IPS-18a (cell line): ENCODE data around the gene ACTL8.

Source experiments
- H3K27ac ChIP-seq: one replicate; pipeline ENCODE4 v1.5.1; 2013; ENCODE audit warnings: low read length
- H3K27me3 ChIP-seq: one replicate; pipeline ENCODE4 v1.6.1; 2013; ENCODE audit warnings: mild to moderate bottlenecking, low read length; ENCODE audit not compliant: control insufficient read depth, insufficient read depth
- H3K36me3 ChIP-seq: one replicate; pipeline ENCODE4 v1.6.1; 2013; ENCODE audit warnings: low read depth, low read length; ENCODE audit not compliant: control insufficient read depth
- H3K4me1 ChIP-seq: one replicate; pipeline ENCODE4 v1.6.1; 2013; ENCODE audit warnings: low read depth, low read length; ENCODE audit not compliant: control insufficient read depth
- H3K4me3 ChIP-seq: one replicate; pipeline ENCODE4 v1.5.1; 2013; ENCODE audit warnings: low read length
- H3K9ac ChIP-seq: one replicate; pipeline ENCODE4 v1.6.1; 2013; ENCODE audit warnings: mild to moderate bottlenecking, low read length, moderate library complexity
- H3K9me3 ChIP-seq: one replicate; pipeline ENCODE4 v1.6.1; 2013; ENCODE audit warnings: low read depth, low read length; ENCODE audit not compliant: control insufficient read depth

ACTL8 gene

DNA sequence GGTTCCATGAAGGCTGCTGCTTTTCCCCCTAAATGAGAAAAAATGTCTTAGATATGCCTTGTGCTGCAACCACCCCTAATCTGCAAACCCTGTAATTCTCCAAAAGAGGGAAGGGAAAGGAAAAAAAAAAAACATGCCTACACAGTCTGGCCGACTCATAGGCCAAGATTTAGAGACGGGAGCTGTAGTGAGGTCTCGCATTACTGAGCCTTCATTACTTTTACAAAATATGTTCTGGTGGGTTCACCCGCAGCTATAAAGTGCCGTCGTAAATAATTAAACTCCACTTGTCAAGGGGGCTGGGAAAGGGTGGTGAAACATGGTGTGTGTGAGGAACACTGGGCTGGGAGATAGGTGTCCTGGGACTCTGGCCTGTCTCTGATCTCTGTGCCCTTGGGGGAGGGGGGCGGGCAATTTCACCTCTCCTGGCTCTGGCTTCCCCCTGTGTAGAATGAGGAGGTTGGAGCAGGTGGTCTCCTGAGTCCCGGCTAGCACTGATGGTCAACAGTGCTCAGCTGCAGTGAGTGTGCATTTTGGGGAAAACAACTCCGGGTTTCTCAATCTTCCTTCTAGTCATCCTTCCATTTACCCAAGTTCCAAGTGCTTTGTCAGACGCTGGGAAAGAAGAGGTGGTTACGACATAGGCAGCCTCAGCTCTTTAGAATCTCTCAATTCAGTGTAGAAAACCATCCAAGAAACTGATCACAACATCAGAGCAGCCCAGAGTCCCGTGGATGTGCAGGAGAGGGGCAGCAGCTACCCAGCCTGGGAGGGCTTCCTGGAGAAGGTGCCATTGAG is 82.3 kb downstream of the ACTL8 start:
- Histone ChIP-seq H3K4me1 (no peaks in the 10 kb centered on the region), H3K9ac (no peak overlapping the region), H3K4me3 (no peak overlapping the region), H3K9me3 (no peaks in the 10 kb centered on the region), H3K27ac (no peak overlapping the region), H3K36me3 (no peaks in the 10 kb centered on the region), H3K27me3 (no peaks in the 10 kb centered on the region)

DNA sequence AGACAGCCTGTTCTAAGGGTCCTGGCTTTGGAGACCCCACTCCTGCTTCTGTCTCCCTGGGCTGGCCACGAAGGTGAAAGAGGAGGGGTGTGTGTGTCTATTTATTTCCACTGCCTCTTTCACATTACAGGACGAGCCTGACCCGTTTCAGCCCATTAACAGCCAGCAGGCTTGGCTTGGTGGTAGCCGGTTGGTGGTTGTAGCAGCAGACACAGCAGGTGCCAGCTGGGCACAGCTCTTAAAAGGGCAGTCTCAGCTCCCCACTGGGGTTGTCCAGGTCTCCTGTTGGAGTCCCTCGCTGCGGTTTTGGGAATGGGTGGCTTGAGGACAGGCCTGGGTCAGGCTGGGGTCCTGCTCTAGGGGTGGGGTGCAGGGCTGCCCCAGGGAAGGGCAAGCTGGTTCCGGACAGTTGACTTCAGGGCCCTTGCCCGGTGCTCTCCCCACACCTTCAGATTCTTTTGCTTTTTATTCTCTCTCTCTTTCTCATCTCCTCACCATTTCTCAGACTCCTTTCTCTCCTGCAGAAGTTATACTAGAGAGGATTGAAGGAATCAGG is 84.6 kb downstream of the ACTL8 start:
- H3K9me3 ChIP-seq = no peaks in the 10 kb centered on the region
- no peak overlapping the region for H3K9ac ChIP-seq
- H3K27ac ChIP-seq = no peak overlapping the region
- H3K4me3 ChIP-seq = no peak overlapping the region
- no peaks in the 10 kb centered on the region for H3K27me3 ChIP-seq
- no peaks in the 10 kb centered on the region for H3K36me3 ChIP-seq
- H3K4me1 ChIP-seq = no peaks in the 10 kb centered on the region

DNA sequence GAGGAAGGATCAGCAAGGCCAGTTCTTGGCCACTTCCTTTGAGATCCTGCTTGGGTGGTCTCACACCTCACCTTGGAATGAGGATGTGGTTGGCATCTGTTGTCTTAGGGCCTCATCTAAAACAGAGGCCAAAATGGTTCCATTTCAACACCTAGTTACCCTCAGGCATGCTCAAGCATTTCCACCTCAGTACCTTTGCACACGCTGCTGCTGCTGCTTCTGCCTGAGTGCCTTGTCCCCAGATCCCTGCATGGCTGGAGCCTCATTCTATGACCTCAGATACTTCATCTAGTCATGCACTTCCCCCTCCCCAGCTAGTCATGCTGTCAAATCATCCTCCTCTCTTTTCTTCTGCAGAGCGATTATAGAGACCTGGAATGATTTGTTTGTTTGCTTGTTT is 86.8 kb downstream of the ACTL8 start:
- no peaks in the 10 kb centered on the region for H3K36me3 ChIP-seq
- no peaks in the 10 kb centered on the region for H3K9me3 ChIP-seq
- no peak overlapping the region for H3K9ac ChIP-seq
- no peak overlapping the region for H3K4me3 ChIP-seq
- no peak overlapping the region for H3K27ac ChIP-seq
- no peaks in the 10 kb centered on the region for H3K27me3 ChIP-seq
- H3K4me1 ChIP-seq = no peaks in the 10 kb centered on the region

DNA sequence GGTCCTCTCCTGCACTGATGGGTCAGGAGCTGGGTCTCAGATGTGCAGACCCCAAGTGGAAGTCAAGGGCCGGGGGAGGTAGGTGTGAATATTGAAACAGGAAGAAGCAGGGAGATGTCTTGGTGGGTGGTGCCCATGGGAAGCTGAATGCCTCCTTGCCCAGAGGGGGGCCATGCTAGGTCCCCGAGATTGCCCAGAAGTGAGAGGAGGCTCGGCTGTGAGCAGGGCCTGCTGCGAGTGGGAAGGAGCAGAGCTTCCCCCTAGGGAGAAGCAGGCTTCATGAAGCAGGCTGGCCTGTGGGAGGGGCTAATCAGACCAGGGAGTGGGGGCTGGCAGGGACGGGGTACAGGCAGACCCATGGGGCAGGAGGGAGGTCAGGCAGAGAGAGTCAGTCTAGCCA is 87.6 kb downstream of the ACTL8 start:
- no peak overlapping the region for H3K4me3 ChIP-seq
- no peaks in the 10 kb centered on the region for H3K27me3 ChIP-seq
- H3K4me1 ChIP-seq = no peaks in the 10 kb centered on the region
- no peak overlapping the region for H3K27ac ChIP-seq
- H3K36me3 ChIP-seq = no peaks in the 10 kb centered on the region
- H3K9ac ChIP-seq = no peak overlapping the region
- H3K9me3 ChIP-seq = no peaks in the 10 kb centered on the region

DNA sequence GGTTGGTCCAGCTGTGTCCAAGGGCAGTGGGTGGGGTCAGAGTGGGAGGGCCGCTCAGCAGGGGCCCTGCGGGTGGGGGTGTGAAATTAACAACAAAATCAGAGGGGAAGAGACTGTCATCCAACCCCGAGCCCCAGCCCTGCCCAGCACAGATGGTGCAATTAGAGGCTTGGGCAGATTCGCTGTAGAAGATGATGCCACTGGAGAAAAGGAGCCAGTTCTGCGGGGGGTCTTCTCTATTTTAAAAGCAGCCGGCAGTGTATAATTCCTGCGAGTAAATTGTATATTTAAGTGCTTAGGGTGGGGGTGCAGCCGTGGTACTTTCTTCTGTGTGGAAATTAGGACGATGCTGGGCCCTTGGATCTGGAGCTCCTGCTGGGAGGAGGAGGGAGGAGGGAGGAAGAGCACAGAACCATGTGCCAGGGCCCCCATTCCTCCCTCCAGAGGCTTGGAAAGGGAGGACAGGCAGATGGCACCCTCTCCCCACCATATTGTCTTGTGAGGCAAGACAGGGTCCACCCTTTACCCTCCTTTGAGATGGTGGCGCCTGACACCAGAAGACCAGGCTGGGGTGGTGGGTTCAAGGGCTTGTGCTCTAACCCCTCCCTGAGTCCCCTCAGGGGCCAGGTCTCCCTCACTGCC is 89.2 kb downstream of the ACTL8 start:
- Histone ChIP-seq H3K9ac (no peak overlapping the region), H3K4me1 (no peaks in the 10 kb centered on the region), H3K4me3 (no peak overlapping the region), H3K36me3 (no peaks in the 10 kb centered on the region), H3K27ac (no peak overlapping the region), H3K27me3 (no peaks in the 10 kb centered on the region), H3K9me3 (no peaks in the 10 kb centered on the region)

DNA sequence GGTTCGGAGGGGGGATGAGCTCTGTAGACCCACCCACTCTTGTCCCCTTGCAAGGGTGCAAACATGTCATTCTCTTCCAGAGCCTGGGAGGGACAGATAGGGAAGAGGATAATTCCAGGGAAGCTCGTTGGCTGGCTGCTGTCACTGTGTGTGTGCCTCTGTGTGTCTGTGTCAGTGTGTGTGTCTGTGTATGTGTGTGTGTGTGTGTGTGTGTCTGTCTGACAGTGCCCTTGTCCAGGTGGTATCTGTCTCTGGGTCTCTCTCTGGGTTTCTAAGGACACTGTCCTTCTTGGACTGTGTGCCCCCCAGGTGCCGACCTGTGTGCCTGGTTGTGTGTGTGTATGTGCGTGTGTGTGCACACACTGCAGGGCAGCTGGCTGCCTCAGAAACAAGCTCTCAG is 90.5 kb downstream of the ACTL8 start:
- no peaks in the 10 kb centered on the region for H3K27me3 ChIP-seq
- H3K4me3 ChIP-seq = no peak overlapping the region
- H3K9ac ChIP-seq = no peak overlapping the region
- no peaks in the 10 kb centered on the region for H3K36me3 ChIP-seq
- no peak overlapping the region for H3K27ac ChIP-seq
- no peaks in the 10 kb centered on the region for H3K9me3 ChIP-seq
- no peaks in the 10 kb centered on the region for H3K4me1 ChIP-seq

DNA sequence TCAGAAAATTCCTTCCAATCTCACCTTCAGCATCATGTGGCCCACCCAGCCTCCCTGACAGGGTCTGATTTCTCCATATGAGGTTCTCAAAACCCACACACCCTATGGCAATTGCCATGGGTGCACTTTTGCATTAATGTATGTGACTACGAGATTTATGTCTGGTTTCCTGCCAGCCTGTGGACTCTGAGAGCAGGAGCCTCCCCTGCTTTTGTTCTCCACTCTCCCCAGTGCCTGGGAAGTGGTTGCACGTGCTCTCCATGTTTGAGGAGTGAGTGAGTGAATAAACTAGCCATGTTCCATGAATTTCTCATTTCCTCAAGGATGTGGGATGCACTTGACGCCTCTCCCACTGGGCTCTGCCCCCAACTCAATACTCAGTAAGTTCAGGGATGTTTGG is 91.2 kb downstream of the ACTL8 start:
- Histone ChIP-seq H3K27me3 (no peaks in the 10 kb centered on the region), H3K4me3 (no peak overlapping the region), H3K36me3 (no peaks in the 10 kb centered on the region), H3K4me1 (no peaks in the 10 kb centered on the region), H3K9ac (no peak overlapping the region), H3K9me3 (no peaks in the 10 kb centered on the region), H3K27ac (no peak overlapping the region)

DNA sequence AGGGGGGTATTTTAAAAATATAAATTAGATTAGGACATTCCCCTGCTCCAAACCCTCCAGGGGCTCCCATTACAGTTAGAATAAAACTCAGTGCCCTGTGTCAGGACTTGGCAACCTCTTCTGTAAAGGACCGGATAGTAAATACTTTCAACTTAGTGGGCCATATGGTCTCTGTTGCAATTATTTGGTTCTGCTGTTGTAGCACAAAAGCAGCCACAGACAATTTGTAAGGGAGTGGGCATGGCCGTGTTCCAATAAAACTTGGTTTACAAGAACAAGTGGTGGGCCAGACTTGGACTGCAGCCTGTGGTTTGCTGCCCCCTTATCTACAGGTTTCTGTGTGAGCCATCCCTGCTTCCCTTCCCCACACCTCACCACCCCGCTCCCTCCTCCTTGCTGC is 92.0 kb downstream of the ACTL8 start:
- Histone ChIP-seq H3K27me3 (no peaks in the 10 kb centered on the region), H3K9me3 (no peaks in the 10 kb centered on the region), H3K36me3 (no peaks in the 10 kb centered on the region), H3K9ac (no peak overlapping the region), H3K4me1 (no peaks in the 10 kb centered on the region), H3K27ac (no peak overlapping the region), H3K4me3 (no peak overlapping the region)

DNA sequence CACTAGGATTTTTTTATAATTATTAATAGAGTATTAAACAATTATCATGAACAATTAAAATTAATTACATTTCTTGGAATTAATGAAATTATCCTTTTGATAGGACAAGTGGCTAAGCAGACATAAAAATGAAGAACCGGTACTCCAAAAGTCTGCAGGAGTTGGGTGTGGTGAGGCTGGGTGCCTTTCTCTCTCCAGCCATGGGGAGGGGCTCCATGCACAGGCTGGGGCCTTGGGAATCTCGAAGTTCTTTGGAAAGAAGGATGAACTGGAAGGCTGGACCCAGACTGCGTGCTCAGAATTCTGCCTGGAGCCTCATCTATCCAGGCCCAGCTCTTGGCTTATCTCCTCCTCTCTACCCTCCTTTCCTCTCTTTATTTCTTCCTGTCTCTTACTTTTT is 94.1 kb downstream of the ACTL8 start:
- H3K4me3 ChIP-seq = no peak overlapping the region
- H3K4me1 ChIP-seq = no peaks in the 10 kb centered on the region
- no peaks in the 10 kb centered on the region for H3K9me3 ChIP-seq
- H3K9ac ChIP-seq = no peak overlapping the region
- H3K27me3 ChIP-seq = no peaks in the 10 kb centered on the region
- H3K36me3 ChIP-seq = no peaks in the 10 kb centered on the region
- no peak overlapping the region for H3K27ac ChIP-seq

DNA sequence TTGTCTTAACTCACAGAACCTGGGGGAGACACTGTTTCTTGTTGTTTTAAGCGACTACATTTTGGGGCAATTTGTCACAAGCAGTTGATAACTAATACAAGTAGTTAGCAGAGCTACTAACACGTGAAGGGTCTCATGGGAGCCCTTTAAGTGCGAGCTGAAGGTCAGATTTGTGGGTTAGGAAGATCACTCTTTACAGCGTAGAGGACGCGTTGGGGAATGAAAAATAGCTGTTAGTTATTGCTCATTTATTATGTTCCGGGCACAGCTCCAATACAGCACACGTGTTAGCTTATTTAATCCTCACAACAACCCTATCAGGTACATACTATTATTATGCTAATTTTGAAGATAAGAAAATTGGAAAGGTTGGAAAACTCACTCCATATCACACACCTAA is 95.9 kb downstream of the ACTL8 start:
- Histone ChIP-seq H3K9me3 (no peaks in the 10 kb centered on the region), H3K36me3 (no peaks in the 10 kb centered on the region), H3K4me1 (no peaks in the 10 kb centered on the region), H3K27ac (no peak overlapping the region), H3K9ac (no peak overlapping the region), H3K4me3 (no peak overlapping the region), H3K27me3 (no peaks in the 10 kb centered on the region)

DNA sequence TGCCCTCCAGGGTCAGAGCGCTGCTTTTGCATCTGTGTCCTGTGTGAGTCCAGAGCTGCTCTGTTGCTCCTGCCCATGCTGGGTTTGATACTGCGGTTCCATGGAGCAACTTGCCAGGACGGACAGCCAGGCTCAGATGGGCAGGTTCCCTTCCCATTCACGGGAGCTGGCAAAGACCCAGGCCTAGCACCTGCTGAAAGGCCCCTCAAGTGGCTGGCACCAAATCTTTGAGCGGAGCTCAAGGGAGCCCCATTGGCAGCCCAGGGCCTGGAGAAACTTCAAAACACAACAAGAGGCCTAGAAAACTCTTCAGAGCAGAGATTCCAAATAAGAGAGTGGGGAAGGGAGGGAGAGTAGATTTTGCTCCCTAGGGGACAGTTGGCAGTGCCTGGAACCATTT is 97.2 kb downstream of the ACTL8 start:
- Histone ChIP-seq H3K9me3 (no peaks in the 10 kb centered on the region), H3K4me3 (no peak overlapping the region), H3K27me3 (no peaks in the 10 kb centered on the region), H3K9ac (no peak overlapping the region), H3K4me1 (no peaks in the 10 kb centered on the region), H3K27ac (no peak overlapping the region), H3K36me3 (no peaks in the 10 kb centered on the region)
